Measurements from ENCODE around the gene EDA2R. TPM values are rescaled to one million over a fixed set of nuclear protein-coding genes. Genes with fewer than 3 reads are reported as not detected.

EDA2R gene
- total RNA-seq, 1 donor = 28.1 TPM

DNA sequence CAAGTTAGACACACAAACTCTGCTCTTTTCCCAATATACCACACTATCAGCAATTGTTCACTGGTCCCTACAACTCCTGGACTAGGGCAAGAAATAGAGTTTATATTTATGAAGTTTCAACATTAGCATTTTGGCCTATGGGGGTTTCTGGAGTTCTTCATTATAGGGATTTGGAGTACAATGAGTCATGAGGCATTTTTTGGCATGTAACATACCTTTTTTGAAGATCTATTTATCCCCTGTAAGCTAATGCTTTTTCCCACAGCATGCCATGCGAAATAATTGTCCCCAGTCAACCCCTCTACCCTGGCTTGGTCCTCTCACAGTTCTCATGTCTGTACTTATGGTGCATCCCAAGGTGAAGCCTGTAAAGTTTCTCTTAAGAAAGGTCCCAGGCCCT lies 36.7 kb upstream of the EDA2R start:
- DNase-seq (ENCODE audit: low read depth) = peak; percentile 63
- no peak overlapping the region for H3K4me3 ChIP-seq (ENCODE audit: low read depth, low read length)
- TF ChIP-seq, protein P1, sequence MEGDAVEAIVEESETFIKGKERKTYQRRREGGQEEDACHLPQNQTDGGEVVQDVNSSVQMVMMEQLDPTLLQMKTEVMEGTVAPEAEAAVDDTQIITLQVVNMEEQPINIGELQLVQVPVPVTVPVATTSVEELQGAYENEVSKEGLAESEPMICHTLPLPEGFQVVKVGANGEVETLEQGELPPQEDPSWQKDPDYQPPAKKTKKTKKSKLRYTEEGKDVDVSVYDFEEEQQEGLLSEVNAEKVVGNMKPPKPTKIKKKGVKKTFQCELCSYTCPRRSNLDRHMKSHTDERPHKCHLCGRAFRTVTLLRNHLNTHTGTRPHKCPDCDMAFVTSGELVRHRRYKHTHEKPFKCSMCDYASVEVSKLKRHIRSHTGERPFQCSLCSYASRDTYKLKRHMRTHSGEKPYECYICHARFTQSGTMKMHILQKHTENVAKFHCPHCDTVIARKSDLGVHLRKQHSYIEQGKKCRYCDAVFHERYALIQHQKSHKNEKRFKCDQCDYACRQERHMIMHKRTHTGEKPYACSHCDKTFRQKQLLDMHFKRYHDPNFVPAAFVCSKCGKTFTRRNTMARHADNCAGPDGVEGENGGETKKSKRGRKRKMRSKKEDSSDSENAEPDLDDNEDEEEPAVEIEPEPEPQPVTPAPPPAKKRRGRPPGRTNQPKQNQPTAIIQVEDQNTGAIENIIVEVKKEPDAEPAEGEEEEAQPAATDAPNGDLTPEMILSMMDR (IDR thresholded peaks at IDR 0.05; ENCODE audit: insufficient read depth, low read length) = no peak

DNA sequence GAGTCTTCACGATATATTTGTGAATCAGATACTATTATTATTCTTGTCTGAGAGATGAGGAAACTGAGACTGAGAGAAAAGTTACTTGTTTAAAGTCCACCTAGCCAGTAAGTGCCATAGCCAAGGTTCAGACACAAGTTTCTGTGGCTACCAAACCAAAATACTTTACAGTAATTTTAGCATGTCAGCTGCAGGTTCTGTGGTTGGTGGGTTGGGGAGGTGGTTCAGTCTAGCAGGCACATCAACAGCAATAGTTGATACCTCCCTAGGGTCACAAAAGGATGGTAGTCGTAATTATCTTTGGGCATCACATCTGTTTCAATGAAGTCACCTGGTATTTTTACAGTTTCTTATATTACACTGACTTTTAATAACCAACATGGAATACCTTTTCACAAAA lies 35.6 kb upstream of the EDA2R start:
- no peak for DNase-seq (ENCODE audit: low read depth)
- no peak overlapping the region for H3K4me3 ChIP-seq (ENCODE audit: low read depth, low read length)
- TF ChIP-seq, protein P1 (IDR thresholded peaks at IDR 0.05; ENCODE audit: insufficient read depth, low read length) = no peak

DNA sequence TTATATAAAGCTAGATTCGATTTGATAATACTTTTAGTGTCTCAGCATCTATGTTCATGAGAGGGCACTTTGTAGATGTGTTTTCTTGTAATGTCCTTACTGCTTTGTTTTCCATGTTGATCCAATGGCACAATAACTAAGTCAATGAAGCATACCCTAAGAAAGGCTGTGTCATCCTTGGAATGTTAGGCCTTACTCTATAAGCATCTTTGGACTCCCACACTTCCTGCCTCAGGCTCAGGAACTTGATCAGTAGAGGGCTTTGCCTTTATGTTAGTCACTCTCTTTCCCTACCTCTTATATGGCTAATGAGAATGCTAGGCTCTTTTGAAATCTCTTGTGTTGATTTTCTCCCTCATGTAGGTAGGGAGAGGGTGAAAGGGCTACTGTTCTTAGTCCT lies 33.2 kb upstream of the EDA2R start:
- H3K4me3 ChIP-seq (ENCODE audit: low read depth, low read length) = no peak overlapping the region
- TF ChIP-seq, protein P1 (IDR thresholded peaks at IDR 0.05; ENCODE audit: insufficient read depth, low read length) = no peak
- DNase-seq (ENCODE audit: low read depth) = no peak

DNA sequence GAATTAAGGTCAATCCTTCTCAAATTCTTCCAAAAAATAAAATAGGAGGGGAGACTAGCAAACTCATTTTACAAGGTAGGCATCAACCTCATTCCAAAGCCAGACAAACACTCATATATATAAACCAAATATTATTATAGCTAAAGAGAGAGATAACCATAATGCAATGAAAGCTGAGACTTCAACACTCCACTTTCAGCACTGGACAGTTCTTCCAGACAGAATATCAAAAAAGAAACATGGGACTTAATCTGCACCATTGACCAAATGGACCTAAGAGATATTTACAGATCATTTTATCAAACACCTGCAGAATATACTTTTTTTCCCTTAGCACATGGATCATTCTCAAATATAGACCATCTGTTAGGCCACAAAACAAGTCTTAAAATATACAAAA lies 15.5 kb upstream of the EDA2R start:
- TF ChIP-seq, protein P1 (IDR thresholded peaks at IDR 0.05; ENCODE audit: insufficient read depth, low read length) = no peak
- H3K4me3 ChIP-seq (ENCODE audit: low read depth, low read length) = no peak overlapping the region
- DNase-seq (ENCODE audit: low read depth) = no peak

DNA sequence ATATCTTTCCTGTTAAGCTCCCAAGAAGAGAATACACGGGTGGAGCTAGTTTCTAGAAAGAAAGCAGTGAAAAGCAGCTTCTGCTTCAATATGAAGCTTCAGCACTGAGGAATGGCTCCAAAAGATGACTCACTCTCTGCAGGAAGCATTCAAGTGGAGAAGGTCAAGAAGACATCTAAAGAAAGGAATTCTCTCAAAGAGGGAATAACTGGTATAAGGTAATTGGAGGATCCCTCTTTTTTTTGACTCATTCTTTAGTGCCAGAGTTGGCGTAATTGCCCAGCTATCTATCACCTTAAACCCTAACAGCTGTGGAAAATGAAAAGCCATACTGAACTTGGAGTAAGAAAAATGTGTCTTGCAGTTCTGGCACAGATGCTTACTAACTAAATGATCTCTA lies 3.5 kb downstream of the EDA2R start:
- DNase-seq (ENCODE audit: low read depth) = peak; percentile 90
- TF ChIP-seq, protein P1 (IDR thresholded peaks at IDR 0.05; ENCODE audit: insufficient read depth, low read length) = no peak
- H3K4me3 ChIP-seq (ENCODE audit: low read depth, low read length) = no peak overlapping the region

DNA sequence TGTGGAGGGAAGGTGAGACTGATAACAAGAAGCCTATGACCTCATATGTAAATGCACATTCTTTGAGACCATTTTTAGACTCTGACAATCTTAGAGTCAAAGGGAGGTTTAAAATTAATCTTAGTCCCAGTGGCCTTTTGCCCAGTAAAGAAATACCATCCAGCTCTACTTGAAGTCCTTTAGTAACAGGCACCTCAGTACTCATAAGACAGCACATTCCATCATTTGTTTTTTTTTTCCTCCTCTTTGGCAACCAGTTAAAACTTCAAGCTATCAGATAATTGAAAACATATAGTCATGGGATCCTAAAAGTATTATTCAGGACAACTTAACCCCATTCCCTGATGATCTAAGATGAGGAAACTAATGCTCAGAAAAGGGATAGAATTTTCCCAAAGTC lies 4.6 kb downstream of the EDA2R start:
- DNase-seq (ENCODE audit: low read depth) = peak; percentile 66
- TF ChIP-seq, protein P1 (IDR thresholded peaks at IDR 0.05; ENCODE audit: insufficient read depth, low read length) = no peak
- H3K4me3 ChIP-seq (ENCODE audit: low read depth, low read length) = no peak overlapping the region

DNA sequence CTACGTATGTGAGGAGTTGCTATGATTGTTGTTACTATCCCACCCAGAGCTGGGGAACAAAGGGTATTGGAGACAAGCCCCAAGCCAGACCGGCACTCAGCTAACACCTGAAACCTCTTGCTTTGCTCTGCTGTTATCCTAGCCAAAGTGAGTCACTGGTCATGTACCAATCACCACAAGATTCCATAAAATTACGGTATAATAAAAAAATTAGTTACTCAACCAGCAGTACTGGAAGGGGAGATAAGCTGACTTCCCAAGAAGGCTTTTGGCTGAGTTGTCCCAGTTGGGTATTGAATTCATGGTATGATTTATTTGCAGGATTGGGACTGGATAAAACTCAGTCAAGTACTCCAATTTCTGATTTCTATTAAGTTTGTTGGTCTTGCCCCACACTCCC lies 5.3 kb downstream of the EDA2R start:
- TF ChIP-seq, protein P1 (IDR thresholded peaks at IDR 0.05; ENCODE audit: insufficient read depth, low read length) = no peak
- DNase-seq (ENCODE audit: low read depth) = peak; percentile 85
- H3K4me3 ChIP-seq (ENCODE audit: low read depth, low read length) = peak overlapping the region; percentile 25
